HG03064 (cell line): Measurements from ENCODE around the gene CFAP46.

Experiments
- ATAC-seq: cut with Tn5 transposase; IDR thresholded peaks from one replicate; pipeline ENCODE4 v1.9.1; 2021; ENCODE audit warnings: low read depth; ENCODE audit not compliant: unreplicated experiment

The CFAP46 gene

GRCh38 chr10:132762267-132762666, 180.1 kb downstream of the CFAP46 start:
- no peak for ATAC-seq

DNA sequence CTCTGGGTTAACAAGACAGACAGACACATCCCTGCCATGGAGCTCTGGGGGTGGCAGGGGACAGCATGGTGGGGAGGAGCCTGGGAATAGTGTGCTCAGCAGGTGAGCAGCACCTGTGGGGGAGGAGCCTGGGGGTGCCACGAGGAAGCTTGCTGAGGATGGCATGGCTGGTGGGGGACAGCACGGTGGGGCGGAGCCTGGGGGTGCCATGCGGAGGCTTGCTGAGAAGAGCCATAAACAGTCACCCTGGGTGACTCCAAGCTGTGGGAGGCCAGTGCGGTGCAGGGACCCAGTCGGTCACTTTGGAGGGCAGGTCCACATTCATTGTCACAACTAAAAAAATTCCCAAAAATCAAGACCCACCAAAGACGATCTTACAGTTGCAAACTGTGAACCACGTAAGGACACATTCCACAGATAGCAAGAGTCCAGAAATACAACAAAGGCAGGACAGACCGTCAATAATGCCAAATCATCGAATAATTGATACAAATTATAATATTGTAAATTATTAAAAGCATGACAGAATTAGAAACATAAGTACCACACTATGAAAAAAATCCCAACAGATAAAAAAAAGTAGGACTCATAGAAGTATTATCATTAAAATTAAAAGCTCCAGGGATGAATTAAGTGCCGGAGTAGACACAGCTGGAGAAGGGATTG, 180.8 kb downstream of the CFAP46 start:
- no peak for ATAC-seq

- no peak for ATAC-seq
Measured at GRCh38 chr10:132758865-132759264, 183.5 kb downstream of the CFAP46 start.
